DOHH2 (cell line): ENCODE data around the gene ANP32A.

ENCODE experiments used
- CTCF ChIP-seq: fragments of 200-600 bp; sonication (generic); IDR thresholded peaks from one replicate; pipeline ENCODE4 v1.5.1; 2014; ENCODE audit warnings: antibody characterized with exemption, mild to moderate bottlenecking, low read depth, low read length; ENCODE audit not compliant: poor library complexity, severe bottlenecking
- EZH2phosphoT487 ChIP-seq: fragments of 200-600 bp; sonication (generic); IDR thresholded peaks from 2 replicates; pipeline ENCODE4 v1.6.1; 2017; ENCODE audit warnings: borderline replicate concordance, mild to moderate bottlenecking, antibody characterized with exemption, low read length, moderate library complexity, mixed read lengths

- TF ChIP-seq CTCF (no peak), EZH2phosphoT487 (no peak)
Measured at GRCh38 chr15:68849497-68849896, 28.8 kb upstream of the ANP32A start.
